ENCODE measurements around the gene GCC1.

GCC1 gene

DNA sequence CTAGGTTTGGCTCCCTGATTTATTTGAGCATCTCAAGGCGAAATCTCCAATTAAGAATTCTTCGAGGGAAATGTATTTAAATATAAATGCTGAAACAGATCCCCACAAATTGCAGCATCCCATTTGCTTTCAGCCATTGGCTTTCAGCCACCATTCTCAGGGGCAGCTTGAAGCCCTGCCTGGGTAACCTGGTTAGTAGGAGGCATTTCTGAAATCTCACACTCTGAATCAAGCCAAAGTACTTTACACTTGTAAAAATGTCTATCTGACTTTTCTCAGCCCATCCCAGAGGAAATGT is 49.1 kb downstream of the GCC1 start:
- H3K4me2 ChIP-seq (ENCODE audit: low read length): no peak overlapping the region
- no peak overlapping the region for H3K4me3 ChIP-seq (ENCODE audit: low read length)
- H4K20me1 ChIP-seq (ENCODE audit: control insufficient read depth, insufficient read depth, low read depth, low read length): no peaks in the 10 kb centered on the region
- no peaks in the 10 kb centered on the region for H3K79me2 ChIP-seq (ENCODE audit: control insufficient read depth, low read length)
- H3K9me3 ChIP-seq (ENCODE audit: control insufficient read depth, insufficient read depth, low read length): no peaks in the 10 kb centered on the region
- no peaks in the 10 kb centered on the region for H3K36me3 ChIP-seq (ENCODE audit: control insufficient read depth, low read length)
- H3K27me3 ChIP-seq (ENCODE audit: control insufficient read depth, low read length): peaks cover 12% of the 10 kb centered on the region
- H3K4me1 ChIP-seq (ENCODE audit: control insufficient read depth, low read length): no peaks in the 10 kb centered on the region
- H3K27ac ChIP-seq (ENCODE audit: low read depth, low read length): no peak overlapping the region
- TF ChIP-seq EZH2phosphoT487 (IDR thresholded peaks at IDR 0.05; ENCODE audit: borderline replicate concordance, low read length): no peak
- TF ChIP-seq, protein P1, sequence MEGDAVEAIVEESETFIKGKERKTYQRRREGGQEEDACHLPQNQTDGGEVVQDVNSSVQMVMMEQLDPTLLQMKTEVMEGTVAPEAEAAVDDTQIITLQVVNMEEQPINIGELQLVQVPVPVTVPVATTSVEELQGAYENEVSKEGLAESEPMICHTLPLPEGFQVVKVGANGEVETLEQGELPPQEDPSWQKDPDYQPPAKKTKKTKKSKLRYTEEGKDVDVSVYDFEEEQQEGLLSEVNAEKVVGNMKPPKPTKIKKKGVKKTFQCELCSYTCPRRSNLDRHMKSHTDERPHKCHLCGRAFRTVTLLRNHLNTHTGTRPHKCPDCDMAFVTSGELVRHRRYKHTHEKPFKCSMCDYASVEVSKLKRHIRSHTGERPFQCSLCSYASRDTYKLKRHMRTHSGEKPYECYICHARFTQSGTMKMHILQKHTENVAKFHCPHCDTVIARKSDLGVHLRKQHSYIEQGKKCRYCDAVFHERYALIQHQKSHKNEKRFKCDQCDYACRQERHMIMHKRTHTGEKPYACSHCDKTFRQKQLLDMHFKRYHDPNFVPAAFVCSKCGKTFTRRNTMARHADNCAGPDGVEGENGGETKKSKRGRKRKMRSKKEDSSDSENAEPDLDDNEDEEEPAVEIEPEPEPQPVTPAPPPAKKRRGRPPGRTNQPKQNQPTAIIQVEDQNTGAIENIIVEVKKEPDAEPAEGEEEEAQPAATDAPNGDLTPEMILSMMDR (IDR thresholded peaks at IDR 0.05; ENCODE audit: low read depth, low read length, poor library complexity, severe bottlenecking): no peak
- no peaks in the 10 kb centered on the region for H3F3A ChIP-seq (ENCODE audit: control insufficient read depth, insufficient read depth)
- no peaks in the 10 kb centered on the region for H3K9me2 ChIP-seq (replicated peaks; ENCODE audit: control insufficient read depth, low read length)

DNA sequence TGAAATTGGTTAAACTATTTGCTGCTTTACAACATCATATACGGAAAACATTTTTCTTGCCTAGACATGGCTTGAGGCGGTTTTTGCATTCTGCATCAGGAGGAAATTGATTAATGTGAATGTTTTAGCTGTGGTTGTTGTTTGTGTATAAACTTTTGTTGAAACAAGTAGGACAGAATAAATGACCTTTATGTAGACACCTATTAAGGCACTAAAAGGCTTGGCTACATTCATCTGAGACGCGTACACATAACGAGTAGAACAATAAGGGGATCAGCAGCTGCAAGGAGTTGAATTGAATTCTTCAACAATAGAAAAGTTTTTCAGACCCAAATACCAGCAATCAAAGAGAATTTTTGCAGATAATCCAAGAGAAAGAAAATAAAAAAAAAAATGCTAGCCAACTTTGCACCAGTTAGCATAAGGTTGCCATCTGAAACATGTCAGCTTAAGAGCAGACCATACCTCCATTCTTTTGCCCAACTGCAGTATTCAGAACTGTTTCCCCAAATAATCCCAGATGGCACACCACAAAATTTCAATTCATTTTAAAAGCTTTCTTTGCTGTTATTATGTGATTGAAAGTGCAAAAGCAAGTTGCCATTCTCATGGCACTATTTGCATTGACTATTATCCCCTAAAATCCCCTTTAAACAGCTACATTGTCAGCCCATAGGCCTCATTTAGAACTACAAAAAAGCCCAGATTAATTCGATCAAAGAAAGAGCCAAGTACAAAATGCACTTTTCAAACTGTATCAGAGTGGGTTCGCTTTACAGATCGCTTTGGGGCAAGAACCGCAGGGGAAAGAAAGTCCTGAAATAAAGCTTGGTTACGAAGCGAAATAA is 49.6 kb downstream of the GCC1 start:
- no peaks in the 10 kb centered on the region for H3K36me3 ChIP-seq (ENCODE audit: control insufficient read depth, low read length)
- peaks cover 12% of the 10 kb centered on the region for H3K27me3 ChIP-seq (ENCODE audit: control insufficient read depth, low read length)
- no peaks in the 10 kb centered on the region for H3K79me2 ChIP-seq (ENCODE audit: control insufficient read depth, low read length)
- no peak overlapping the region for H3K27ac ChIP-seq (ENCODE audit: low read depth, low read length)
- H3K4me3 ChIP-seq (ENCODE audit: low read length): no peak overlapping the region
- no peaks in the 10 kb centered on the region for H3K4me1 ChIP-seq (ENCODE audit: control insufficient read depth, low read length)
- no peak overlapping the region for H3K4me2 ChIP-seq (ENCODE audit: low read length)
- H3K9me3 ChIP-seq (ENCODE audit: control insufficient read depth, insufficient read depth, low read length): no peaks in the 10 kb centered on the region
- no peaks in the 10 kb centered on the region for H4K20me1 ChIP-seq (ENCODE audit: control insufficient read depth, insufficient read depth, low read depth, low read length)
- H3K9me2 ChIP-seq (replicated peaks; ENCODE audit: control insufficient read depth, low read length): no peaks in the 10 kb centered on the region
- no peak for TF ChIP-seq EZH2phosphoT487 (IDR thresholded peaks at IDR 0.05; ENCODE audit: borderline replicate concordance, low read length)
- TF ChIP-seq, protein P1 (IDR thresholded peaks at IDR 0.05; ENCODE audit: low read depth, low read length, poor library complexity, severe bottlenecking): no peak
- H3F3A ChIP-seq (ENCODE audit: control insufficient read depth, insufficient read depth): no peaks in the 10 kb centered on the region

DNA sequence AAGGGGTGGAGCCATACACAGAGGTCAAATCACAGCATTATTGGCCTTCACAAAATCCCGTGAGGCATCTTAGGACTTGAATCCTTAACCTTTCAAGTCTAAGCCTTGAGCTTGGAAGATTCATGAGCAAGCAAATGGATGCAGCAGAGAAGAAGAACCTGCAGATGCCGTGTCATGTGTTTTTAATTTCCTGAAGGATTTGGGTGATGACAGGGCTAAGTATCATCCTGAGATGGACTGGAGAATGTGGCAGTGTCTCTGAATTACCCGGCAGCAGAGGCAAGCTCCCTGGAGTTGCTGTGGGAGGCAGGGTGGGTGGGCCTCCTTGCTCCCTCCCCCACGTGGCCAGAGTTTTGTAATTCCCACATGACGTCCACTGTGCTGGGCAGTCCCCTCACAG is 50.8 kb downstream of the GCC1 start:
- H3K4me2 ChIP-seq (ENCODE audit: low read length): no peak overlapping the region
- no peaks in the 10 kb centered on the region for H4K20me1 ChIP-seq (ENCODE audit: control insufficient read depth, insufficient read depth, low read depth, low read length)
- no peaks in the 10 kb centered on the region for H3K4me1 ChIP-seq (ENCODE audit: control insufficient read depth, low read length)
- H3K27ac ChIP-seq (ENCODE audit: low read depth, low read length): no peak overlapping the region
- no peaks in the 10 kb centered on the region for H3F3A ChIP-seq (ENCODE audit: control insufficient read depth, insufficient read depth)
- H3K9me3 ChIP-seq (ENCODE audit: control insufficient read depth, insufficient read depth, low read length): no peaks in the 10 kb centered on the region
- H3K27me3 ChIP-seq (ENCODE audit: control insufficient read depth, low read length): peaks cover 12% of the 10 kb centered on the region
- H3K9me2 ChIP-seq (replicated peaks; ENCODE audit: control insufficient read depth, low read length): no peaks in the 10 kb centered on the region
- H3K36me3 ChIP-seq (ENCODE audit: control insufficient read depth, low read length): no peaks in the 10 kb centered on the region
- no peak overlapping the region for H3K4me3 ChIP-seq (ENCODE audit: low read length)
- no peak for TF ChIP-seq EZH2phosphoT487 (IDR thresholded peaks at IDR 0.05; ENCODE audit: borderline replicate concordance, low read length)
- TF ChIP-seq, protein P1 (IDR thresholded peaks at IDR 0.05; ENCODE audit: low read depth, low read length, poor library complexity, severe bottlenecking): no peak
- no peaks in the 10 kb centered on the region for H3K79me2 ChIP-seq (ENCODE audit: control insufficient read depth, low read length)

Measured in DOHH2 (cell line).